Cardiac muscle cell (in vitro differentiated cells and primary cell): ENCODE measurements around the gene GRIP1. TPM values are rescaled to one million over a fixed set of nuclear protein-coding genes. Genes with fewer than 3 reads are reported as not detected.
A peak's percentile ranks its signal among the peaks of the same experiment; 100 is the strongest.

Experiments used
- DNase-seq, 2 donors: peaks; one replicate each; pipeline versions ENCODE4 v3.0.0 to v3.0.0-alpha.2; 2010 to 2017; ENCODE audit warnings: low read depth in 1 of 2, low spot score in 1 of 2
- H3K27ac ChIP-seq: fragments of 200-600 bp; sonication (generic); 2 replicates; pipeline ENCODE4 v1.5.1; 2016
- H3K27me3 ChIP-seq: fragments of 200-600 bp; sonication (generic); 2 replicates; pipeline ENCODE4 v1.6.0; 2016; ENCODE audit warnings: control low read depth
- H3K36me3 ChIP-seq: fragments of 200-600 bp; sonication (generic); 2 replicates; pipeline ENCODE4 v1.5.1; 2016; ENCODE audit warnings: control low read depth
- H3K4me1 ChIP-seq: fragments of 200-600 bp; sonication (generic); 2 replicates; pipeline ENCODE4 v1.8.1; 2017; ENCODE audit warnings: low read depth, mild to moderate bottlenecking, mixed run types
- H3K4me3 ChIP-seq: fragments of 200-600 bp; sonication (generic); 2 replicates; pipeline ENCODE4 v1.5.1; 2016; ENCODE audit warnings: mild to moderate bottlenecking
- H3K9me3 ChIP-seq: fragments of 200-600 bp; sonication (generic); 2 replicates; pipeline ENCODE4 v1.5.1; 2017; ENCODE audit warnings: low read depth, mild to moderate bottlenecking, control low read depth
- polyA plus RNA-seq: library from polyadenylated mRNA; unstranded; fragments of >200 nt; fragmentation: Nextera tagmentation; extraction: Ambion mirVana; gene quantifications from 2 replicates; pipeline ENCODE4 v1.2.1, GENCODE V29; 2016
- total RNA-seq: library from RNA; depleted of rRNA; stranded (reverse); fragments of >200 nt; gene quantifications from 2 replicates; pipeline ENCODE4 v1.2.3, GENCODE V29; 2016
- TF ChIP-seq, protein P1 (sequence below): IDR thresholded peaks from 2 replicates; pipeline ENCODE4 v1.5.1; 2012; ENCODE audit warnings: low read depth, mild to moderate bottlenecking, low read length

GRIP1 gene
- total and polyA plus RNA-seq, 2 experiments from 2014 or later = 2.6 to 5.2 TPM

DNA sequence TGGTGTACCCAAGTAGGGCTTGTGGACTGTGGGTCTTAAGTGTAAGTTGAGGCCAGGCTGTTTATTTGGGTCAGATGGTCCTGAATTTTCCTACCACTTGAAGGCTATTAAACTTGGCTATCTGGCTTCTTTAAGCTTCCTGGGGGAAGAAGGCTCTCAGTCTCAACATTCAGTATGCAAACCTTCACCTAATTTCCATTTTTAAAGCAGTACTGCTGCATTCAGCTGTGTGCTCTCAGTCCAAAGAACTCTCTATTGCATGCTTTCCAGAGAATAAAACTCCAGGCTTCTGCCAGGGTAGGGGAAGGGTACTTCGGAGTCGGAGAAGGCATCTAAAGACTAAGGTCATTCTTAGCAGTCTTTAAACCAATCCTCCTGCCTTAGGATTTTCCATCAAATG is 252.2 kb downstream of the GRIP1 start:
- no peak overlapping the region for H3K27ac ChIP-seq
- H3K36me3 ChIP-seq = no peaks in the 10 kb centered on the region
- no peaks in the 10 kb centered on the region for H3K4me1 ChIP-seq
- no peaks in the 10 kb centered on the region for H3K9me3 ChIP-seq
- TF ChIP-seq, protein P1, sequence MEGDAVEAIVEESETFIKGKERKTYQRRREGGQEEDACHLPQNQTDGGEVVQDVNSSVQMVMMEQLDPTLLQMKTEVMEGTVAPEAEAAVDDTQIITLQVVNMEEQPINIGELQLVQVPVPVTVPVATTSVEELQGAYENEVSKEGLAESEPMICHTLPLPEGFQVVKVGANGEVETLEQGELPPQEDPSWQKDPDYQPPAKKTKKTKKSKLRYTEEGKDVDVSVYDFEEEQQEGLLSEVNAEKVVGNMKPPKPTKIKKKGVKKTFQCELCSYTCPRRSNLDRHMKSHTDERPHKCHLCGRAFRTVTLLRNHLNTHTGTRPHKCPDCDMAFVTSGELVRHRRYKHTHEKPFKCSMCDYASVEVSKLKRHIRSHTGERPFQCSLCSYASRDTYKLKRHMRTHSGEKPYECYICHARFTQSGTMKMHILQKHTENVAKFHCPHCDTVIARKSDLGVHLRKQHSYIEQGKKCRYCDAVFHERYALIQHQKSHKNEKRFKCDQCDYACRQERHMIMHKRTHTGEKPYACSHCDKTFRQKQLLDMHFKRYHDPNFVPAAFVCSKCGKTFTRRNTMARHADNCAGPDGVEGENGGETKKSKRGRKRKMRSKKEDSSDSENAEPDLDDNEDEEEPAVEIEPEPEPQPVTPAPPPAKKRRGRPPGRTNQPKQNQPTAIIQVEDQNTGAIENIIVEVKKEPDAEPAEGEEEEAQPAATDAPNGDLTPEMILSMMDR = no peak
- H3K4me3 ChIP-seq = no peak overlapping the region
- DNase-seq = no peak
- no peaks in the 10 kb centered on the region for H3K27me3 ChIP-seq

DNA sequence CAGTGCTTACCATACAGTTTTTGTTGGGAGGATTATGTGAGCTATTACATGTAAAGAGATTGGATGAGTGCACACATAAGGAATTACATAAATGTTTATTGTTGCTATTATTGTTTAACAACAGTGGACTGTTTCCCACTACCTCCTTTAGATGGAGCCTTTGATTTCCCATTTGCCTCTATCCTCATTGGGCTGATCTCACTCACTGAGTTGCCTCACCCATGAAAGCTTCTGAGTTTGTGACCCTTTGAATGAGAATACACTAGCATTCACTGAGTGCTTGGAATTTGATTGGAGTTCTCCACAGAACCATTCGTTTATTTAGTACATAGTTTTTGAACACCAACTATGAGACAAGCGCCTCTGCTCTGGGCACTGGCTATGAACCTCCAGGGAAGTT is 255.6 kb downstream of the GRIP1 start:
- H3K9me3 ChIP-seq = no peaks in the 10 kb centered on the region
- no peak for DNase-seq
- TF ChIP-seq, protein P1 = no peak
- H3K27ac ChIP-seq = no peak overlapping the region
- H3K36me3 ChIP-seq = no peaks in the 10 kb centered on the region
- H3K4me3 ChIP-seq = no peak overlapping the region
- H3K27me3 ChIP-seq = no peaks in the 10 kb centered on the region
- H3K4me1 ChIP-seq = no peaks in the 10 kb centered on the region

DNA sequence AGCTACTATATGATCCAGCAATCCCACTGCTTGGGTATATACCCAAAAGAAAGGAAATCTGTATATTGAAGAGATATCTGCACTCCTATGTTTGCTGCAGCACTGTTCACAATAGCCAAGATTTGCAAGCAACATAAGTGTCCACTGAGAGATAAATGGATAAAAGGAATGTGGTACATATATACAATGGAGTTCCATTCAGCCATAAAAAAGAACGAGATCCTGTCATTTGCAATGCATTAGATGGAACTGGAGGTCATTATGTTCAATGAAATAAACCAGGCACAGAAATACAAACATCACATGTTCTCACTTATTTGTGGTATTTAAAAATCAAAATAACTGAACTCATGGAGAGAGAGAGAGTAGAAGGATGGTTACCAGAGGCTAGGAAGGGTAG is 260.0 kb downstream of the GRIP1 start:
- Histone ChIP-seq H3K4me1 (no peaks in the 10 kb centered on the region), H3K27ac (no peak overlapping the region), H3K36me3 (no peaks in the 10 kb centered on the region), H3K9me3 (no peaks in the 10 kb centered on the region), H3K27me3 (no peaks in the 10 kb centered on the region), H3K4me3 (no peak overlapping the region)
- DNase-seq = no peak
- TF ChIP-seq, protein P1 = no peak

DNA sequence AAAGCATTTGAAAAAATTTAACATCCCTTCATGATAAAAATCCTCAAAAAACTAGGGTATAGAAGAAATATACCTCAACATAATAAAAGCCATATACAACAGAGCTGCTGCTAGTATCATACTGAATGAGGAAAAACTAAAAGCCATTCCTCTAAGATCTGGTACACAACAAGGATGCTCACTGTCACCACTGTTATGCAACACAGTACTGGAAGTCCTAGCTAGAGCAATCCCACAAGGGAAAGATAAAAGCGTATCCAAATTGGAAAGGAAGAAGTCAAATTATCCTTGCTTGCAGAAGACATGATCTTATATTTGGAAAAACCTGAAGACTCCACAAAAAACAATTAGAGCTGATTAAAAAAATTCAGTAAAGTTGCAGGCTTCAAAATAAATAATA is 261.7 kb downstream of the GRIP1 start:
- TF ChIP-seq, protein P1 = no peak
- Histone ChIP-seq H3K9me3 (no peaks in the 10 kb centered on the region), H3K27ac (no peak overlapping the region), H3K36me3 (no peaks in the 10 kb centered on the region), H3K27me3 (no peaks in the 10 kb centered on the region), H3K4me1 (no peaks in the 10 kb centered on the region), H3K4me3 (no peak overlapping the region)
- no peak for DNase-seq

DNA sequence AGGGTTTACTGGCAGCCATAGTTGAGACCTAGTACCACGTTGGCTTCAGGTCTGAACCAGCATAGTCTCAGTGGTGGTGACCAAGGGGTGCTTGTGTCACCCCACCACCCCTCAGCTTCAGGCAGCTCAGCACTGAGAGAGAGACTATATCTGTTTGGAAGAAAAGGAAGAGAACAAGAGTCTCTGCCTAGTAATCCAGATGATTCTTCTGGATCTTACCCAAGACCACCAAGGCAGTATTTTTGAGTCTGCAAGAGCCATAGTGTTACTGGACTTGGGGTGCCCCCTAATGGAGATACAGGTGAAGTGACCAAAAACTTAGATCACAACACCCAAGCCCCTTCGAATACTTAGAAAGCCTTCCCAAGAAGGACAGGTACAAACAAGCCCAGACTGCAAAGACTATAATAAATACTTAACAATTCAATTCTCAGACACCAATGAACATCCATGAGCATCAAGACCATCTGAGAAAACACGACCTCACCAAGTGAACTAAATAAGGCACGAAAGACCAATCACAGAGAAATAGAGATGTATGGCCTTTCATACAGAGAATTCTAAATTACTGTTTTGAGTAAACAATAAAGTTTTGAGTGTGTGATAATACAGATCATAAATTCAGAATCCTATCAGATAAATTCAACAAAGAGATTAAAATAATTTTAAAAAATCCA is 269.5 kb downstream of the GRIP1 start:
- Histone ChIP-seq H3K27me3 (no peaks in the 10 kb centered on the region), H3K4me1 (no peaks in the 10 kb centered on the region), H3K9me3 (no peaks in the 10 kb centered on the region), H3K36me3 (no peaks in the 10 kb centered on the region), H3K27ac (no peak overlapping the region), H3K4me3 (no peak overlapping the region)
- TF ChIP-seq, protein P1 = peak; percentile 77
- peak; percentile 42 to 90 for DNase-seq
